ENCODE measurements around the gene PDK2.
A peak's percentile ranks its signal among the peaks of the same experiment; 100 is the strongest.

The PDK2 gene

GRCh38 chr17:50100480-50100883 lies 5.3 kb downstream of the PDK2 start:
- DNase-seq (ENCODE audit: low read depth in 2 of 2) = no peak

- DNase-seq (ENCODE audit: low read depth in 2 of 2) = no peak
Measured at GRCh38 chr17:50100921-50101345, 5.8 kb downstream of the PDK2 start.

GRCh38 chr17:50101346-50102163 lies 6.4 kb downstream of the PDK2 start:
- peak; percentile 45 to 51 for DNase-seq (ENCODE audit: low read depth in 2 of 2)

- DNase-seq (ENCODE audit: low read depth in 2 of 2) = no peak
Measured at GRCh38 chr17:50102164-50102991, 7.2 kb downstream of the PDK2 start.

- DNase-seq (ENCODE audit: low read depth in 2 of 2) = no peak
Measured at GRCh38 chr17:50103252-50103651, 8.1 kb downstream of the PDK2 start.

- DNase-seq (ENCODE audit: low read depth in 2 of 2) = no peak
Measured at GRCh38 chr17:50103941-50104340, 8.8 kb downstream of the PDK2 start.

- DNase-seq (ENCODE audit: low read depth in 2 of 2) = no peak
Measured at GRCh38 chr17:50105811-50106210, 10.7 kb downstream of the PDK2 start.

- DNase-seq (ENCODE audit: low read depth in 2 of 2) = no peak
Measured at GRCh38 chr17:50106393-50107131, 11.4 kb downstream of the PDK2 start.

- no peak for DNase-seq (ENCODE audit: low read depth in 2 of 2)
Measured at GRCh38 chr17:50107790-50108414, 12.8 kb downstream of the PDK2 start.

GRCh38 chr17:50108556-50108955 lies 13.4 kb downstream of the PDK2 start:
- DNase-seq (ENCODE audit: low read depth in 2 of 2) = no peak

GRCh38 chr17:50109207-50109606 lies 14.1 kb downstream of the PDK2 start:
- DNase-seq (ENCODE audit: low read depth in 2 of 2) = no peak

GRCh38 chr17:50109785-50110184 lies 14.6 kb downstream of the PDK2 start:
- no peak for DNase-seq (ENCODE audit: low read depth in 2 of 2)

GRCh38 chr17:50110591-50111349 lies 15.6 kb downstream of the PDK2 start:
- no peak for DNase-seq (ENCODE audit: low read depth in 2 of 2)

- no peak for DNase-seq (ENCODE audit: low read depth in 2 of 2)
Measured at GRCh38 chr17:50111673-50112655, 16.8 kb downstream of the PDK2 start.

- no peak for DNase-seq (ENCODE audit: low read depth in 2 of 2)
Measured at GRCh38 chr17:50112694-50113093, 17.5 kb downstream of the PDK2 start.

- DNase-seq (ENCODE audit: low read depth in 2 of 2) = no peak
Measured at GRCh38 chr17:50113624-50114320, 18.6 kb downstream of the PDK2 start.

- DNase-seq (ENCODE audit: low read depth in 2 of 2) = no peak
Measured at GRCh38 chr17:50114401-50114800, 19.2 kb downstream of the PDK2 start.

- DNase-seq (ENCODE audit: low read depth in 2 of 2) = peak in 1 of 2 experiments; percentile 32
Measured at GRCh38 chr17:50114849-50115357, 19.8 kb downstream of the PDK2 start.

GRCh38 chr17:50115756-50116155 lies 20.6 kb downstream of the PDK2 start:
- DNase-seq (ENCODE audit: low read depth in 2 of 2) = no peak

Measured in fibroblast of skin of left quadriceps (primary cell).